Amygdala (tissue), 56 donors: ENCODE data around the gene TENM3.

Experiments
- DNase-seq, 56 donors: peaks; one replicate each; lab custom pipeline; 2025; lab: John Stamatoyannopoulos, UW

Gene TENM3

DNA sequence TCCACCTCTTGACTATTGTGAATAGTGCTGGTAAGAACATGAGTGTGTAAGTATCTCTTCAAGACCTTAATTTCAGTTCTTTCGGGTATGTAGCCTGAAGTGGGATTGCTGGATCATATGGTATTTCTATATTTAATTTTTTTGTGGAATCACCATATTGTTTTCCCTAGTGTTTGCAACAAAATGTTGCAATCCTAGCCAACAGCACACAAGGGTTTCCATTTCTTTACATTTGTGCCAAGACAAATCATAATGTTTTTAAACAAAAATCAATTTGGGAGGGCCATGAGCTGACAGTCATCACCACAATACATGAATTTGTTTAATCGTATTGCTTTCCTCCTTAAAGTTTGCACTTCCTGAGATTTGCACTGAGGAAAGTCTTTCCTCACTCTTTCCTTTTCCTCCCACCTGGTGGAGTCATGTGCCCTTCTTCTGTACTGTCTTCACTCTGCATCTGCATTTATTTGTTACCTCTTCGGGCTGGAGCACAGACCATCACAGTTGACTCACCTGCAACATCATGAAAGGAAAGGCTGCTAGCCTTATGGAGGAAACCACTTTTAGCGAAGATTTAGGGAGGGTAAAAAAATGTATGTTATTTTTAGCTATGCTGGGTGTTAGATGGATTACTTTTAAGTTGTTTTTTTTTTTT lies 404.6 kb downstream of the TENM3 start:
- no peak for DNase-seq

DNA sequence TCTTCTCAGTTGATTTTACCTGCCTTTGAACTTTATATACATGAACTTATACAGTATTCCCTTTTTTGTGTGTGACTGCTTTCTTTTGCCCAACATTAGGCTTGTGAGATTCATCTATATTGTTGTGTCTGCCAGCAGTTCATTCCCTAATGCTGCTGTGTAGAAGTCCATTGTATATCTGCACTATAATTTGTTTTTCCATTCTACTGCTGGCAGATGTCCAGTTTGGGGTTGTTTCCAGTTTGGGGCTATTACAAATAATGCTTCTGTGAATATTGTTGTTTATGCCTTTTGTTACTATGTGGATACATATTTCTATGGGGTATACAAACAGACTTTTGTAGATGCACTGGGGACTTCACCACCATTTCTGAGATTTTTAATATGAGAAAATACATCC lies 405.6 kb downstream of the TENM3 start:
- no peak for DNase-seq

DNA sequence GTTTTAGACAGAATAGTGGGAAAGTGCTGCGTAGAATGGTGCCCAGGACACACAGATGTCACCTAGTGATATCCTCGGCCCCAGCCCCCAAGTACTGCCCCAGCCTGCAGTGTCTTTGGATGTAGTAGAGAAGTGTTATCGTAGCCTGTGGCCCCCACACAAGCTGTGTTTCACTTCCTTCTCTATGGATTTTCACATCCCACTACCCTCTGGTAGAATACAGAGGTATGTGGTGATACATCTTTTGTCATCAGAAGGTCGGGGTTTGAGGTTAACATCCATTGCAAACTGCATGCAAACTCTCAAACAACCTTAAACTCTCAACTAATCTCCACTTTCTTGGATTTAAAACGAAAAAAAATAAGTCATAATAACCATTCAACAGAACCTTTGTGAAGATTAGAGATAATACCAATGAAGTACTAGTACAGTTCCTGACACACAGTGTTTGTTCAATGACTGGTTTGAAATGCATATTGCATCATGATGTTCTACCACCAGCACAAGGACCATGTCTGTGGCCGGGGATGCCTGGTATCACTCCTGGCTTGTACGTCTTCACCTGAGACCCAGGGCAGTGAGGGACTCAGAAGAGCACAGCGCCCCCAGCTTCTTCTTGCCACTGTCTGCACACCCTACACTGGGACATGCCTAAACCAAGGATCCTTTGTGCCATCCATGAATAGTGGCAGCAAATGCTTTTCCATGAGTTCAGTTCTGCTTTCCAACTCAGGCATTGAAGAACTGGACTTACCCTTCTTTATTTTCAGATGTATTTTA lies 406.7 kb downstream of the TENM3 start:
- DNase-seq: no peak

DNA sequence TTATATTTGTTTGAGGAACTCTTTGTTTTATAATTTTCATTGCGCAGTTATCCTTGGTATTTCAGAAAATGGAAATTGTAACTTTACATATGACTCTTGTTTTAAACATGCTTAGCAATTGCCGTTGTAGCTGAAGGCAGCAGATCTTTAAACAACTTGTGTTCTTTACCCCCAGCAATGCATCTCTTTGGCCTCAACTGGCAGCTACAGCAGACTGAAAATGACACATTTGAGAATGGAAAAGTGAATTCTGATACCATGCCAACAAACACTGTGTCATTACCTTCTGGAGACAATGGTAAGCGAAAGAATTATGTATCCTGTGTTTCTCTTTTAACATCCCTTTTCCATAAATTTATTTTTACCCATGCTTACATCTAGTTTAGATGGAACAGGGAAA lies 410.4 kb downstream of the TENM3 start:
- no peak for DNase-seq

DNA sequence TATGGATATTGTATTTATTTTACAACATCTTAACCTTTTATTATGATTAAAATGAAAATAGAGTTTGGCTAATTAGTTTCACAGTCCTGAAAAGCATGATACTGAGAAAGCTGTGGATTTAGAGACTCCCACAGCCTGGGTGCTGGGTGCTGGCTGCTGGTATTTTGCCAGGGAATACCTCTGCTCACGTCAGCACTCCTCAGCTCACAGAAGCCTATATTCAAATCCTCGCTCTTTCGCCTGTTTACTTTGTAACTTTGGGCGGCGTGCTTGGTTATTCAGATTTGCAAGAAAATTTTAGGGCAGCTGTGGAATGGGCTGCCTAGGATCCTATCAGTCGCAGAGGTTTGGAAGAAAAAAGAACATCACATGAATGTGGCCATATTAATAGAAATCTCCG lies 412.1 kb downstream of the TENM3 start:
- DNase-seq: no peak

DNA sequence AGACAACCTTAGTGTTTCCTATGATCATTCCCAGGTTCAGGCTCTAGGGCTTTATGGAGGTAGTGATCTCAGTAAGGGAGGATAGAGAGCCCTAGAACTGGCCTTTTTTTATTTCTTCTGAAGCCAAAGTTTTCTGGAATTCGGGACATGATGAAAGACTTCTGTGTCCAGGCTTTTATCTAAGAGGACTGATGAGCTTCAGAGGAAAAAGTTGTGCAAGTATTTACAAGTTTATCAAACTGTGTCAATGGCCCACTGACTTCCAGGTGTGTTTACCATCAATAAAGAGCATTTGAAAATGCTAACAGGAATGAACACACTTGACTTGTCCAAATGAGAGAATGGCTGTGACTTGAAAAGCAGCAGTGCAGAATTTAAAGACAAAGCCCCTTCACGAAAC lies 419.3 kb downstream of the TENM3 start:
- DNase-seq: no peak

DNA sequence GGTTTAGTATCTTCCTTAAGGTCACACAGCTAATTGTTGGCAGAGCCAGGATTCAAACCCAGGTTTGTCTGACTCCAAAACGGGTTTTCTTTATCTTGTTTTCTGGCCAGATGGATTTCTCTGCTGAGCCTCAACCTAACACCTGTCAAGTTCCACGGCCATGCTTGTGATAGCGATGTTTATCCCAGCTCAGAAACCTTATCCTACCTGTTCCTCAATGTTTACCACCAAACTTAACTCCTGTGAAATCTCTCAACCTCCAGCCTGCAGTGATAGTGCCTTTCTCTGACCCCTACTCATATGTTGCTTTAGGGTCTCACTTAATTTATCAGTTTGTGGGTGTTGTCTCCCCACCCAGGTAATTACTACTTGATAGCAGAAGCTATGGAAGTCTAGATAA lies 428.0 kb downstream of the TENM3 start:
- DNase-seq: no peak

DNA sequence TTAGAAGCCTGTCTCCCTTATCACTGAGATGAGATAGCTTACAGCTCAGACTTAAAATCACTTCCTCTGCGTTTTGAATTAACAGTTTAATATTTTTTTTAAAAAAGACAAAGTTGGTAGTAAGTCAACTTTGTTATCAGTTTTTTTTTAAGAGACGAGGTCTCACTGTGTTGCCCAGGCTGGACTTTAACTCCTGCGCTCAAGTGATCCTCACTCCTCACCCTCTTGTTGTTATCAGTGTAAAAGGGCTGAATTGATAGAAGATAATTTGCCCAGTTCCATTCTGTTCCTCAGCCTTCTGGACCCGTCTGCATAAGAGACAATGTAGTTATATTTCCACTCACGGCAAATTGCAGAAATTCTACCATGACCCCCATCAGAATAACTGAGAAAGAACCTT lies 428.5 kb downstream of the TENM3 start:
- no peak for DNase-seq

DNA sequence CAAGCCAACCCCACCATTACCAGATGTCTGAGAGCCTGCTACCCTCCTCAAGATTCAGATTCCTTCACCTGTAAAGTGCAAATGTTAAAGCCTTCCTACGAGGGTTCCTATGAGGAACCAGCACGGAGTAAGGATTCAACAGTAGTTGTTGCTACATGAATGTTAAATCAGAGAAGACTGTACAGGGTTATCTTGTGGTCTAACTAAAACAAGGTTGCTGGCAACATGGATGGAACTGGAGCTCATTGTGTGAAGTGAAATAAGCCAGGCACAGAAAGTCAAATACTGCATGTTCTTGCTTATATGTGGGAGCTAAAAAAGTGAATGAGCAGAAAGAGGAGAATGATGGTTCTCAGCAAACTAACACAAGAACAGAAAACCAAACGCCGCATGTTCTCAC lies 435.4 kb downstream of the TENM3 start:
- no peak for DNase-seq

DNA sequence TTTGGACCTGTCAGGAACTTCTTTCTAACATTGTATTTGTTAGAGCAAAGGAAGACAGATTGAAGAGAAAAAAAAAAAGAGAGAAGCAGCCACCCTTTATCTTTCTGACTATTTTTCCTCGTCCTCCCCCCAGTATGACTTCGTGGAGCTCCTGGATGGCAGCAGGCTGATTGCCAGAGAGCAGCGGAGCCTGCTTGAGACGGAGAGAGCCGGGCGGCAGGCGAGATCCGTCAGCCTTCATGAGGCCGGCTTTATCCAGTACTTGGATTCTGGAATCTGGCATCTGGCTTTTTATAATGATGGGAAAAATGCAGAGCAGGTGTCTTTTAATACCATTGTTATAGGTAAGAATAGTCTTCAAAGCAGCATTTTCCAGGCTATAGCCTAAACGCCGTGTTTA lies 436.3 kb downstream of the TENM3 start:
- peak in 1 of 56 donors; percentile 1 for DNase-seq

DNA sequence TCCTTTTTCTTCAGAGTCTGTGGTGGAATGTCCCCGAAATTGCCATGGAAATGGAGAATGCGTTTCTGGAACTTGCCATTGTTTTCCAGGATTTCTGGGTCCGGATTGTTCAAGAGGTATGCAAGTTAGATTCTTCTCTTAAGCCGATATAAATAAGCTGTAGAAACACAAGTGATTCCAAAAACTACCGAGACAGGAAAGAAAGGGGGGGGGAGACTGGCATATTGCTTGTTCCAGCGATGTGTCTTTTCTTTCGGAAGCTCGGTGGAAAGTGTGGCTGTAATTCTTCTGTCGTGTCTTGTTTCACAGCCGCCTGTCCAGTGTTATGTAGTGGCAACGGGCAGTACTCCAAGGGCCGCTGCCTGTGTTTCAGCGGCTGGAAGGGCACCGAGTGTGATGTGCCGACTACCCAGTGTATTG lies 437.0 kb downstream of the TENM3 start:
- DNase-seq: peak in 8 of 56 donors; percentile 1 to 38 (median 4)

DNA sequence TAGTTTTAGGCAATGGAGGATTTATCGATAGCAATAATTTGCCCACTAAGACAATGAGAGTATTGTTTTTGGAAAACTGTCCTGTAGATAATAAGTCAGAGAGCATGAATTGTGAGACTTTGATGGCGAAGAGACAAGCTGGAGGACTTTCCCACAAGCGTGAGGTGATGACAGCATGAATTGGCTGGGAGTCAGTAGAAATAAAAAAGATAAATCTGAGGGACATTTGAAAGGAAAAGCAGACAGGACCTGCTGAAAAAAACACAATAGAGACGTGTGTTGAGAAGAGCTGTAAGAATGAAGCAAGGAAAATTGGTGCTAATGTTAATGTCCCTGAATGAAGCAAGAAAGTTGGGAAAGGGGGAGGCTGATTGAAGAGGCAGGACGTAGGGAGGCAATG lies 440.5 kb downstream of the TENM3 start:
- no peak for DNase-seq

DNA sequence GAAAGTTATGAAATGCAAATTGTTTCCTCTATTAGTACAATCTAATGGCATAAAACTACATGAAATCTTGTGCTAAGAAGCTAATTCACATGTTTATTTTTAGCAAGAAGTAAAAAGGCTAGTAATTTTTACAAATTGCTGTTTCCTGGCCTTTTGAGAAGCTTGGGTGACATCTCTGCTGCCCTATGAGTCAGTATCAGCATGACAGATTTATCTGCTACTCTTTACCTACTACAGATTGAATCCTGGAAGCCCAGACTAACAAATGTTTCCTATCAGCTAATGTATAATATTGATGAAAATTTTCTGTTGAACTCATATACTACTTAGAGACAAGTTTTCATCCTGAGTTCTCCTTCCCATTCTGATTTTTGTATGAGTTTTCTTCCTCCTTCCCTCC lies 441.6 kb downstream of the TENM3 start:
- DNase-seq: no peak

DNA sequence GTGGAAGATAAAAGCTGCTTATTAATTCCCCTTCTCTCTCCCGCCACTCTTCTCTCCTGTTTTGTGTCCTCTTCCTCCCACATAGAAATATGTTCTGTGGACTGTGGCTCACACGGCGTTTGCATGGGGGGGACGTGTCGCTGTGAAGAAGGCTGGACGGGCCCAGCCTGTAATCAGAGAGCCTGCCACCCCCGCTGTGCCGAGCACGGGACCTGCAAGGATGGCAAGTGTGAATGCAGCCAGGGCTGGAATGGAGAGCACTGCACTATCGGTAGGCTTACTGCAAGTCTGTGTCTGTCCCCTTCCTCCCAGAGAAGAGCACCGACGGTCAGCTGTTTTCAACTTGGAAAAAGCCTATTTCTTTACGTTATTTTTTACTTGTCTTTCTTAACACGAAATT lies 444.9 kb downstream of the TENM3 start:
- no peak for DNase-seq

DNA sequence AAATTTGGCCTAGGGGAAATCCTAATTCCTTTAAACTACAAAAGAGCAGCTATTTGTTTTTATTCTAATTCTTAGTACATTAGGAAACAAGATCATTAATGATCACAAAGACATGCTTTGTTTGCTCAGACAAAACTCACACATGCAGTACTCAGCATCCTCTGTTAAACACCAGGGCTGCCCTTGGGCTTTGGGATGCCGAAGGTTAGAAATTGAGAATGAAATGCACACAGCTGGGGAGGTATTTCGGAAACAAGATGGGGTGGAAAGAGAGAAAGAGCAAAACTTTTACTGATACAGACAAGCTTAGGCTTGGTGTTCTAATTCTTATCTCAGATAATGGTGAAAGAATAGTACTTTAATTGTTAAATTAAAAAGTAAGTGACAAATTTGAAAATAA lies 451.3 kb downstream of the TENM3 start:
- DNase-seq: no peak

DNA sequence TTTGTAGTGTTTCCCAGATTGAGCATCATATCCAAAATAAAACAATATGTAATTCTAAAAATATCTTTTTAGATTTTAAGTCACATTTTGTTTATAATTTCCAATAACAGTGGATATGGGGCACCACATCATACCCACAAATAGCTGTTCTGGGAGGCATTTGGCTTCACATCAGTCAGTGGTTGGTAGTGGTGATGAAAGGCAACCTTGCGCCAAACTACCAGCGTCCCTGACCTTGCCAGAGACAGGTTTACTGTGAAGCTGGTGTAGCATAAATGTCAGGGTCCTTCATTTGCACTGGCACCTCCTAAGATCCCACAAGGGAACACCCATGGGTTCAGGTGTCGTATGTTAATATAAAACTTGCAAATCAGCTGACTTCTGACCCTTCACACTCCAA lies 451.8 kb downstream of the TENM3 start:
- DNase-seq: no peak

DNA sequence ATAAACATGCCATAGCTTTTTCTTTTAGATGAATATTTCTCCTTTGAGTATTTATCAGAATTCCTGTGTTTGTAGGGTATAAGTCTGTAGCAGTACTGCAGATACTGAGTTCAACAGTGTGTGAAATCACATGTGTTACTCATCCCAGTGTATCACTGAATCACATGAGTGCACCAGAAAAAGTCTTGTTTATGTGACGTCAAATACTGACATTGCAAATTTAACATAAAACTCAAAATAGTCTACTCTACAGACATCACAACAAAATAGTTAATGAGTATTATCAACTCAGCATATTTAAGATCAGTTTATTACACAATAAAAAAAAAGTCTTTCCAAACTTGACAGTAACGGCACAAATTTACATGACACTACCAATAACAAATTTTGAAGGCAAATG lies 452.6 kb downstream of the TENM3 start:
- no peak for DNase-seq

DNA sequence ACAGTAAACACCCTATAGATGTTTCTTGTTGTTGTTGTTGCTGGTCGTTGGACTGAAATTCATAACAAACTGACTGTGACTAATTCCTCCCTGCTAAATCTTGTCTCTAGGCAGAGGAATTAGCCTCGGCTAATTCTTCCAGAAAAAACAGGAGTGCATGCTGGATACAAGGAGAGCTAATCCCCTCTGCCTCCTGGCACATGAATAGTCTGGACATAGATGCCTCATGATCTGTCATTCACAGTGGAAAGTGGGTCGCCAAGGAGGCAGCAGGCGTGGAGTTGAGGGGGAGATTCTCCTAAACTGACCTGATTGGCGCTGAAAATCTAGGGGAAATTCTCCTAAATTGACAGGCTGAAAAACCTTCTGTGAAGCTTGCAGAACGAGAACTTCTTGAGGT lies 453.9 kb downstream of the TENM3 start:
- DNase-seq: no peak

DNA sequence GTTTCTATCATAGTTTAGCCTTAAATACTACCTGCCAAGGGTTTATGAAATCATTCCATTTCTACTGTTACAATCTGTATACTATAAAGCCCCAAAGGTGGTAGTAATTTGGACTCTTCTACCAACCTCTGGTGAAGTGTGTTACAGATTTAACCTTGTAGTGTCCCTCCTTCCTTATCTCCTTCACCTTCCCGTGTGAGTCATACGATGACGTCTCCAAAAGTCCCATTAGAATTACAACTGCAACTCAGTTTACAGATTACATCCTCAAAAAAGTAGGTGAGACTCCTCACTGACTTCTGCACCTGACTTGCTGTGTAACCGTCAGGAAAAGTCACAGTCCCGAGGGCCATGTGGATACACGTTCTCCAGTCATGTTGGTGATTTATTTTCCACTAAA lies 455.0 kb downstream of the TENM3 start:
- no peak for DNase-seq

DNA sequence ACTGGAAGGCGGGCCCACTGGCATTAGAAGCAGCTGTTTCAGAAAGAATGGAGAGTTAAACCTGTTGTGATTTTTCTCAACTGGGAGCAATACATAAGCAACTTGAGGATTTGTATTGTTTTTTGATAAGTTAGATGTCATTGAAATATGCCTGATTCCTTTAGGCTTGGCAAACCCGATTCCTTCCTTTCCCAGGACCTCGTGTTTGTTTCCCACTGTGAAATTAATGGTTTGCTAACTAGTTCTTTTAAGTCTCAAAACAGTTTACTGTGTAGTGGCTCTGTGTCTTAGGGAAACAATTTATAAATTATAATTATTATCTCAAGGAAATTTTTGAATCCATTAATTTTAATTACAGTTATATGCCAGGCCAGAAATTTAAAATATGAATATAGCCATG lies 456.0 kb downstream of the TENM3 start:
- no peak for DNase-seq

DNA sequence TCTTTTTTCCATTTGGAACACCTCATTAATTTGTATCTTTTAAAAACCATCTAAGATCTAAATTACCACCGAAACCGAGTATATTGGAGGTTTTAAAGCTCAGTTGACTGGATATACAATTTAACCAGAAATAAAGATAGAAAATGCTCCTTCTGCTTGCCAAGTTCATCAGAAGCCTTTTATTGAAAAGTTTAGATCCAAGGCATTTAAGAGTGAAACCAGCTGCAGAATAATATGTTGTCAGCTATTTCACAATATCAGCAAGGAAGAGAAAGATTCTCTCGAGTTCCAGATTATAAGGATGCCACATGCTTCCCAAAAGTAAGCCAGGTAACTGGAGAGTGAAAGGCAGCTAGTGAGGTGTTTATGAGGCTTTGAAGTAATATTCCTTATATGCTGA lies 456.6 kb downstream of the TENM3 start:
- DNase-seq: no peak

DNA sequence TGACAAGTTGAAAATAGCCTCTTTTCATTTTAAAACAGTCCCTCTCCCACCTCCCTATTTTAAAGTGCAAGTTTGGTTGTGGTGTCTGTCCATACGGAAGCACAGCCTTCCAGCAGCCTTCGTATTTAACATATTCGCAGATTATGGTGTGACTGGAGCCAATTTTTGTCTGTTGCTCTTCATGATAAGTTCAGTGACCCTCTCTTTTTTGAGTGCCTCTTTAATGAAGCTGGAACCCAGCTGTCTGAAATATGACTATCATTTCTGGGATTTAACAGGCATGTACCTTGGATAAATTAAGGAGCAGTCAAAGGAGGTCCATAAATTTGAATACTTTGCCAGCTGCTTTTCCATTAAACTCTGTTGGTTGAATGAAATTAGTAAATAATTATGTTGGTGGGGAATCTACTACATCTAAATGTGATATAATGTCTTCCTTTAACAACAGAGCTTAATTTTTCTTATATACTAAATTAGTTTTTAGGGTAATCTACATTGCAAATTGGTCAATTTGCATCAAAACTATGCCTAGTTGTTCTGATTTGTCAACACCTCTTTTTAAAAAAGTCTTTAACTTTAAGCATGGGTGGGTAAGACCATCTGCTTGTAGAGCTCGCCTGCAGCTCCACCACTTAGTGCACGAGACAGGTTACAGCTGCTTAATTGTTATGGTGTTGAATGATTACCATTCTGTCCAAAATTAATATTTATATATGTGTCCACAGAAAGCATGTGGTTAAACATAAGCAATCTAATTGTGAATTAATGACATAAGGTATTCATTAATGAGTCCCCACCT lies 457.4 kb downstream of the TENM3 start:
- no peak for DNase-seq
